M059J (cell line): ENCODE measurements around the gene ZNF148. TPM values are rescaled to one million over a fixed set of nuclear protein-coding genes. Genes with fewer than 3 reads are reported as not detected.
"Not testable (repeated sequence)": the region's sequence is repeated elsewhere in the genome, so short reads cannot be mapped to it uniquely, and the experiment has no call there.

Experiments
- DNase-seq: peaks from one replicate; pipeline ENCODE4 v3.0.0-alpha.2; 2012; ENCODE audit warnings: low read depth
- total RNA-seq: library from RNA; depleted of rRNA; stranded (reverse); fragments of >200 nt; shearing (Covaris generic); gene quantifications from 2 replicates; pipeline ENCODE4 v1.2.3, GENCODE V29; 2014; rRNA removed

Gene ZNF148
- total RNA-seq = 24.5 and 36.8 TPM in 2 replicates

DNA sequence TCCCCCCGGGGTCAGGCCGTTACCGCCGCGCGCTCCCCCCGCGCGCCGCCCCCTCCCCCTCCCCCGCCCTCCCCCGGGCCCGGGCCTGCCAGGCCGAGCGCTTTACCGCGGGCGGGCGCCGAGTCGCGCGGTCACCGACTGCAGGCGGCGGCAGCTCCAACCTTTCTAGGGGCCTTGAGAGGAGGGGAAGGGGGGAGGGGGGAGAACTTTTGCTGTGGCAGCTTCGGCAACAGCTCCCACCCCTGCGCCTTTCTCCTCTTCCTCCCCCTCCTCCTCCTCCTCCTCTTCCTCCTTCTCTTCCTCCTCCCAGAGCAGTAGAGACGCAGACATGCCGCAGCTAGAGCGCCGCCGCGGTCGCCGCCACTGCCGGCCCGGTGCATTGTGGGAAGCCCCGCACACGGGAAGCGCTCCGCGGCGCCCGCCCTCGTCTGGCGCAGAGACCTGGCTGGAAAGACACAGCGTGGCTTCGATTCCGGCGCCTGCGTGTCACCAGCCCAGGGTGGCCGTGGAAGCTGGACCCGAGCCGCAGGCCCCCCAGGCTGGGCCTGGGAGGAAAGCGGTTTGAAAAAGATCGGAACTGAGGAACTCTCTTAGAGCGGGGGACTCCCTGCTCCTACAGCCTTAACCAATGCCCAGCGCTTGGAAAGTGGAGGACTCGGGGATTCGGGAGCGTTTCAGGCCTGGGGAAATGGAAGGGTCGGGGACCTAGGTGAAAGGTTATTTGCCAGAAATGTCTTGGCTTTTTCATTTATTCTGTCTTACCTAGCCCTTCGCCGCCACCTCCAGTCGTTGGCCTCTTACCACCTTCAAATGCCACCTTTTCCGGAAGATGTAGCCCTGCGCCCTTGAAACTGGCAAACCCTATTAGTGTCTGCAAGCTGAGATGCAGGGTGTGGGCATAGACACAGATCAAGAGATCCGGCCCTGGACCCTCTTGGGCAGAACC is at the start of gene ZNF148:
TSS of gene ZNF148 (minus strand) at position 330 of the 946 bp plus-strand sequence. CDS start 61,685 bp downstream, outside the sequence.
- DNase-seq = peak; percentile 87

GRCh38 chr3:125418306-125418705 is 43.2 kb upstream of the ZNF148 start:
- no peak for DNase-seq

DNA sequence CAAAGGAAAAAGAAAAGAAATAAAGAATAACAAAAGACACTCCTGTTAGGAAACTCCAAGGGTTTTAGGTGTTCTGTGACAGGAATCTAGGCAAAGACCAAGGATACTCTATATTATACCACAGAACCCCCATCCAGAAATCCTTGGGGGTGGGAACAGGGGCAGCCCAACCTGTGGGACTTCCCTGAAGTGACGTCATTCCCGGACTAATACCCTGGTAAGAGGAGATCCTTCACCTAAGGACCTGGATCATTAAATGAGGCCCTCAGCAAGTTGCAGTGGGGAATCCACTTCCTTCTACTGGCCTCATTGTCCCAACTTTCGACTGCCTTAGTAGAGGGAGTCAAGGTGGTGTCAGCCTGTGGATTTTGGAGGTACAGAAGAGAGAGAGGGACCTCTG is 41.1 kb upstream of the ZNF148 start:
- no peak for DNase-seq

- no peak for DNase-seq
Measured at GRCh38 chr3:125414669-125415068, 39.5 kb upstream of the ZNF148 start.

GRCh38 chr3:125410922-125411321 is 35.8 kb upstream of the ZNF148 start:
- no peak for DNase-seq

DNA sequence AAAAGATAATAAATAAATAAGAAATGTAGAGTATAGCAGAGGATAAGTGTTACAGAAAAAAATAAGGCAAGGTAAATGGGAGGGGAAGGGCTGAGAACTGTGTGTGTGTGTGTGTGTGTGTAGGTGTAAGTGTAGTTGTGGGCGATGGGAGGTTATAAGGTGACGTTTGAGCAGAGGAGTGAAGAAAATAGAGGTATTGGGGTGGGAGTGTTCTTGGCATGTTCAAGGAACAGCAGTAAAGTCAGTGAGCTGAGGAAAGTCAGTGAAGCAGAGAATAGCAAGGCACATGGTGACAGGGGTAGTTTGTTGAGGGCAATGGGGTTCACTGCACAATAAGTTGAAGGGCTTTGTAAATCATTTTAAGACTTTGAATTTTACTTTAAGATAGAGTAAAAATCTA is 30.9 kb upstream of the ZNF148 start:
- DNase-seq = no peak

GRCh38 chr3:125405515-125405914 is 30.4 kb upstream of the ZNF148 start:
- not testable (repeated sequence) for DNase-seq

DNA sequence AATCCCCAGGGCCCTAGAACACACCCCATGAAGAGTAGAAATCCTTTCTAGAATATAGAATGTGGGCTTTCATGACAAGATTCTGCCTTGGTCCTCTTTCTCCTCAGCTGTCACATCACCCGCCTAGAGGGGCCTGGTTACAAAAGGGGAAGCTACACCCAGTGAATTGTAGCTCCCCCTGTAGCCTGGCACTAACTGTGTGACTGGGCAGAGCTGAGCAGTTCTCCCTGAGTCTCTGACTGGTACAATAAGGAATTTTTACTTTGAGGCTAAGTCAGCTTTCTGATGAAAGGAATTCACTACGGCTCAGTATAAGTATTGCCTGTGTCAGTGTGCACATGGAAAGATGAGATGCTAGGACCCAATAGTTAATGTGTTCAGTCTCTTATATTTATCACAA is 28.7 kb upstream of the ZNF148 start:
- DNase-seq = peak; percentile 26

DNA sequence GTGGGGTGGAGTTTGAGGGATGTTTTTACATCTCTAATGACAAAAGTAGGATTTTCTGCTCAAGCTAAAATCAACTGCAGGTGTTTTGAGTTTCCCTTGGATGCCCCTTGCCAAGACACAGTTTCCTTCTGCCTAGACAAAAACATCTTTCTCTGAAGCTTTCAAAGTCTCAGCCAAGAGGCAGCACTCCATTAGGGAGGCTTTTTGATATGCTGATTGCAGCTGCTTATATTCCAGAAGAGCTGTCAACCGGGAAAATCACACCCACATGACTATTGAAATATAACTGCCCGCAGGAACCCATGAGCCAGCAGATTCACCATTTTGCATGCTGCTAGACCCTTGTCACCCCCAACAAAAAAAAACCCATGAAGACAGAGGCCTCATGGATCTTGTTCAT is 27.5 kb upstream of the ZNF148 start:
- DNase-seq = no peak

DNA sequence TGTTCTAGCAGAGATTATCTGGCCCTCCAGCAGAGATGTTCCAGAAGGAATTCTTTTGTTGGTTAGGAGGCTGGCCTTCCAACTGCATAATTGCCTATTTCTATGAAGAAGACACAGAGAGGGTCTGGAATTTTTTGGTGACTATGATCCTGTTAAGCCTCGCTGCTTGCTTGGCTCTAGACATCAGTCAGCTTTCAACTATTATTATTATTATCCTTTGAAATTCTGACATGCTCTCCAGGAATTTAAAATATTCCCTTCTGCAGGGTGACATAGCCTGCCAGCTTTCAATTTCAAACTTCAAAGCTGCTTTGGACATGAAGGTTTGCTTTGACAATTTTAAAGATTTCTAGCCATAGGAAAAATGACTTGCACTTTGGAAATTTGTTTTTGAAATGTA is 26.3 kb upstream of the ZNF148 start:
- peak; percentile 47 for DNase-seq

DNA sequence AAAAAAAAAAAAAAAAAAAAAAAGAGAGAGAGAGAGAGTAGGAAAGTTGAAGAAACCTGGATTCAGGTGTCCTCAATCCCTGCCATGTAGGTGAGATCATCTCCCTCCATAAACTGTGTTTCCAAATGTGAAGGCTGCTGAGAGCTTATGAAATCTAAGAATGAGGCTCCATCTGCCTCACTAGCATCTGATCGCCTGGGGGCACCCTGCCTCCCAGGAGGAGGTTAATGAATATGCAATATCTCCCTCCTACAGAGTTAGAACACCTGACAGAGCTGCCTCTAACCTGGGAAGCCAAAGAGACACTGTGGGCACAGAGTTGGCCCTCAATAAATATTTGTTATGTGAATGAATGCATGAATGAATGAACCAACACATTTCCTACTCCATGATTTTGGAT is 23.8 kb upstream of the ZNF148 start:
- DNase-seq = peak; percentile 43

GRCh38 chr3:125395091-125395490 is 20.0 kb upstream of the ZNF148 start:
- DNase-seq = no peak

DNA sequence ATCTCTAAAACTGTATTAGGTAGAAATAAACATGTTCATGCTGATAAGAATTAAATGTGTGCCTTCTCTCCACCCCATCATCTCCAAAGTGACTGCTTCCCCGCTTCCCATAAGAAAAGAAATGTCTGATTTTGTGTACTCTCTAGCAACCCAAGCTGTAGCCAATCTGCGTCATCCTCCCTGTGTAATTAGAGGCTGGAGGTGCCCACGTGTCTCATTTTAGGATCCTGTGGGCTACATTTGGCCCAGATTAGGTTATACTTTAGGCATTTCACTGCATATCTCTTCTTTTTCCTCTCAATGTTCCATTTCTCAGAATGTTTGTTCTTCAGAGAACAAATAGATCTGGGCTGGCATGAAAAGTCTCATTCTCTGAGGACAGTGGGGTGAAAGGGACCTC is 19.3 kb upstream of the ZNF148 start:
- no peak for DNase-seq

- DNase-seq = no peak
Measured at GRCh38 chr3:125389282-125389681, 14.2 kb upstream of the ZNF148 start.

GRCh38 chr3:125388369-125388768 is 13.2 kb upstream of the ZNF148 start:
- not testable (repeated sequence) for DNase-seq

- DNase-seq = peak; percentile 22
Measured at GRCh38 chr3:125386811-125387210, 11.7 kb upstream of the ZNF148 start.

- DNase-seq = no peak
Measured at GRCh38 chr3:125383744-125384143, 8.6 kb upstream of the ZNF148 start.

DNA sequence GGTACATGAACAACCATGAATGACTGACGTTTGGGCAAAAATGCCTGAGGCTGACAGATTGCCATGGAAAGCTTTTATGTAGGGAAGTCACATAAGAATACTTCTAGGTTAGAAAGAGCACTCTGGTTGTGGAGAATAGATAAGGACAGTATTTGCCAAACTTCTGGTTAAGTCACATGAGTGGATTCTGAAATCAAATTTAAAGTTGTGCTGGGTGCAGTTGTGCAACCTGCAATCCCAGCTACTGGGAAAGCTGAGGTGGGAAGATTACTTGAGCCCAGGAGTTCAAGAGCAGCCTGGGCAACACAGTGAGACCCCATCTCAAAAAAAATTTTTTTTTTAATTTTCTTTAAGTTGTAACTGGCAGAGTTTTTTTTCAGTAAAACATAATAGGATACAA is 7.2 kb upstream of the ZNF148 start:
- DNase-seq = no peak

DNA sequence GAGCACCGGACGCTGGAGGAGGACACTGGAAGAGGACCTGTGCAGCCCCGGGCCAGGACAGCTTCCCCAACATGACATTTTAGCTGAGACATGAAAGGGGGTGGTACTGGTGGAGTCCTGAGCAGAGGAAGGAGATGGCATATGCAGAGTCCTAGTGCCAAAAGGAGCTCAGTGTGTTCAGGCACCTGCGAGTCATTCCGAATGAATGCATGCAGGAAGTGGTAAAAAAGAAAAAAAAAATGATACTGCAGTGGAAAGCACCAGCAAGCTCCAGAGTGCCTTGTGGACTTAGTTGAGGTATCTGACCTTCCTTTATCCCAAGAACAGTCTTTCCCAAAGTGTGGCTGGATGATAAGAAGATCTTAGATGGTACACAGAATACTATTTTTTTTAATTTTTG is 6.6 kb upstream of the ZNF148 start:
- peak; percentile 69 for DNase-seq

- no peak for DNase-seq
Measured at GRCh38 chr3:125381314-125381713, 6.2 kb upstream of the ZNF148 start.

GRCh38 chr3:125379483-125379882 is 4.4 kb upstream of the ZNF148 start:
- no peak for DNase-seq

DNA sequence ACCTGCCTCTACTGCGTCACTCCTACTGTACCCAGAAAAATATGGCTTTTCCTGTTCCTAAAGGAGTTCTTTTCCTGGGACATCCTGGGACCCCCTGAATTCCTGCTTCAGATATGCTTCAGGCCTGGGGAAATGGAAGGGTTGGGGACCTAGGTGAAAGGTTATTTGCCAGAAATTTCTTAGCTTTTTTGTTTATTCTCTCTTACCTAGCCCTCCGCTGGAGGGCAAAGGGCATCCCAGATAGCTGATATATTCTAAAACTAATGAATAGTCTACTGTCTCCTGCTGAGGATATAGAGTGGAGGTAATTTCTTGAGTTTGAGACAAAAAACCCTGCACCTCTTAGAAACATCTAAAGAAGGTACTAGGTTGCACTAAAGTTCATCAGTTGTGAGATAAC is 3.6 kb upstream of the ZNF148 start:
- DNase-seq = no peak

- DNase-seq = peak; percentile 23
Measured at GRCh38 chr3:125375950-125376679, 990 bp upstream of the ZNF148 start.
